ENCODE results near the gene IFI30.

The IFI30 gene

DNA sequence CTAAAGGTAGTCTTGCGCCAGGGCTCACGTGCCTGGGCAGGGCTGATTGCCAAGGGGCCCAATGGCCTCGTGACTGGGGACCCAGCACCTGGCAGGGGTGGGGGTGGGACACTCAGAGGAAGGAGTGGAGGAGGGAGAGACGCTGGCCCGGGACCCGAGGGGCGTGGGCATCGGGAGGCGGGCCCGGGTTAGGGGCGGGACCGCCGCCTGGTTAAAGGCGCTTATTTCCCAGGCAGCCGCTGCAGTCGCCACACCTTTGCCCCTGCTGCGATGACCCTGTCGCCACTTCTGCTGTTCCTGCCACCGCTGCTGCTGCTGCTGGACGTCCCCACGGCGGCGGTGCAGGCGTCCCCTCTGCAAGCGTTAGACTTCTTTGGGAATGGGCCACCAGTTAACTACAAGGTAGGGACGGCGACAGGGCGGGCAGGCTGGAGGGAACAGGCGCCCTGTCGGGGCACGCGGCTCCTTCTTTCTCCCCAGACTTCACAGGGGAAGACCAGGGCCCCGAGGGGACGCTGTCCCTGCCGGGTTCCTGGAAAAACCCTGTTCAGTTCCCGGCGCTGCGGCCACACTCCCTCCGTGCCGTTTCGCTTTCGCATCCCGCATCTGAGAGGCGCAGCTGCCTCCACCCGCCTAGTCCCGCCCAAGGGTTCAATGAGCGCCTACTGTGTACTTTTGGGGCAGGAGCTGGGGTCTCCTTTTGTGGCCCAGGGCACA lies at the start of gene IFI30:
Gene IFI30 (plus strand): TSS at position 242 of the 717 bp plus-strand sequence. CDS start 29 bp downstream, at position 271.
- peak in 2 of 3 experiments; percentile 44 to 46 for DNase-seq (ENCODE audit: low read depth in 3 of 3)

DNA sequence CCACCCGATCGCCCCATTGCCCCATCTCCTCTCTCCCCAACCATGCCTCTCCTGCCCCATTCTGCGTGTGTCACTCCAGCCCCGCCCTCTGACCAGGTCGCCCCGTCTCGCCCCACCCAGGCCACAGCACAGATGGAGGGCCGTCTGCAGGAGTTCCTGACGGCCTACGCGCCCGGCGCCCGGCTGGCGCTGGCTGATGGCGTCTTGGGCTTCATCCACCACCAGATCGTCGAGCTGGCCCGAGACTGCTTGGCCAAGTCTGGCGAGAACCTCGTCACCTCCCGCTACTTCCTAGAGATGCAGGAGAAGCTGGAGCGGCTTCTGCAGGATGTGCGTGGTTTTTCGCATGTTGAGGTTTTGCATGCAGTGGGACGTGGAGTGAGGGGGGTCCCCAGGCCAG lies 49.8 kb upstream of the IFI30 start:
- no peak for DNase-seq (ENCODE audit: low read depth in 3 of 3)

DNA sequence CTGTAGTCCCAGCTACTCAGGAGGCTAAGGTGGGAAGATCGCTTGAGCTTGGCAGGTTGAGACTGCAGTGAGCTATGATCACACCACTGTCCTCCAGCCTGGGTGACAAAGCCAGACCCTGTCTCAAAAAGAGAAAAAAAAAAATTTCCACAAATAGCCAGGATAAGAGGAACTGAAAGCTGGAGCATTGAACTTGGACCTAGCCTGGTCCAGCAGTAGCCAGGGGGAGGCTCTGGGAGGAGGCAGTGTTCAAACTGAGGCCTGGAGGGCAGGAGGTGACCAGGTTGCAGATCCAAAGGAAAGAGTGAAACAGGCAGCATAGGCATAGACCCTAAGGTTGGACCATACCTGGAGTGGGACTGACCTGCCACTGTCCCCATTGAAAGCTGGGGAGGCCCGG lies 47.5 kb upstream of the IFI30 start:
- no peak for DNase-seq (ENCODE audit: low read depth in 3 of 3)

GRCh38 chr19:18128044-18128443 lies 45.6 kb upstream of the IFI30 start:
- DNase-seq (ENCODE audit: low read depth in 3 of 3), result no peak

- no peak for DNase-seq (ENCODE audit: low read depth in 3 of 3)
Observed at GRCh38 chr19:18128805-18129204, 44.8 kb upstream of the IFI30 start.

GRCh38 chr19:18130523-18131242 lies 42.9 kb upstream of the IFI30 start:
- no peak for DNase-seq (ENCODE audit: low read depth in 3 of 3)

DNA sequence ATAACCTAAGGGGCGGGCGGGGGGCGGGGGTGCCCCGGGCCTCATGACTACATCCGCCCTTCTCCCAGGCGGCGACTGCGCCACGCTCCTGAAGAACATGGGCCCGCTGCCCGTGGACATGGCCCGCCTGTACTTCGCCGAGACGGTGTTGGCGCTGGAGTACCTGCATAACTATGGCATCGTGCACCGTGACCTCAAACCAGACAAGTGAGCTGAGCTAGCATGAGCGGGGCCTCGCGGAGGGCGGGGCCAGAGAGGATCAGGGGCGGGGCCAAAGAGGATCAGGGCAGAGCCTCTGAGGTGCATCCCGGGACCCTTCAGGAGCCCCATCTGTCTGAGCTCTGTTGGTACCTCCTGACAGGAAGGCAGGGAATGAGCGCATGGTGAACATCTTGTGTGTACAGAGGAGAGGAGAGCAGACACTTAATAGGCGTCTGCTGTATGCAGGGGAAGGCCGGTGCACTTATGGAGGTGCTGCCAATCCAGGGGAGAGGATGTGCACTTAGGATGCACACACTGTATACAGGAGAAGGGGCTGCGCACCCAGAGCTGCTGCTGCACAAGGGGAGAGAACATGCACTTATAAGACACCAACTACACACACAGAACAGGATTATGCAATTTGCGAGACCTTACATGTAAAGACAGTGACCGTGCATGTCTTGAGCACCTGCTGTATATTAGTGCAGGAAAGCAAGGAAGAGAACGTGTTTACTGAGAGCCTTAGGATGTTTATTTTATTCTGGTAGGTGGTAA lies 41.6 kb upstream of the IFI30 start:
- no peak for DNase-seq (ENCODE audit: low read depth in 3 of 3)

DNA sequence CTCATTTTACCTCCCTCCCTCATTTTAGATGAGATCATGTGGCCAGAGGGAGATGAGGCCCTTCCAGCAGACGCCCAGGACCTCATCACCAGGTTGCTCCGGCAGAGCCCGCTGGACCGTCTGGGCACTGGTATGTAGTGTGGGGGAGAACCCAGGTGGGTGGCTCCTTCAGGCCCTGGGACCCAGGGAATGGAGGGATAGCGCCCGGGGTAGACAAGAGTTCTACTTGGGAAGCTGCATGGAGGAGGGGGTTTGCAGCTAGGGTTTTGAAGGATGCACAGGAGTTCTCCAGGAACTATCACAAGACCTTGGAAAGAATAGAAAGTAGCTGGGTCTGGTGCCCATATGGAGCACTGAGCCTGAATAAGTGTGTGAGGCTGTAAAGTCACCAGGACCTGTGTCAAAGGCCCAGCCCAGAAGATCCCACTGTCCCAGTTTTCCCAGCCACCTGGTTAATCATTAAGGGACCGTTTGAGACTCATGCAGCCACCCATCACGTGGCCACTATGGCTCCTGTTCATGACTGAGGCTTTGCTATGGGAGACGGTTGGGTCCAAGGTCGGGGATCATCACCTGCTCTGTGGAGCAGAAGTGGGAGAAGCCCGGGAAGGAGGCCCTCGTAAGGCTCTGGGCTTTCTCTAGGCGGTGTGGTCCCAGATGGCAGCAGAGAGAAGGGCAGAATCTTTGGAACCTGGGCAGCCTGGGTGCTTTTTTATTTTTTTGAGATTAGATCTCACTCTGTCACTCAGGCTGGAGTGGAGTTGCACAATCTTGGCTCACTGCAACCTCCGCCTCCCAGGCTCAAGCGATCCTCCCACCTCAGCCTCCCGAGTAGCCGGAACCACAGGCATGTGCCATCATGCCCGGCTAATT lies 37.7 kb upstream of the IFI30 start:
- DNase-seq (ENCODE audit: low read depth in 3 of 3), result no peak

- no peak for DNase-seq (ENCODE audit: low read depth in 3 of 3)
Observed at GRCh38 chr19:18137242-18137641, 36.4 kb upstream of the IFI30 start.

DNA sequence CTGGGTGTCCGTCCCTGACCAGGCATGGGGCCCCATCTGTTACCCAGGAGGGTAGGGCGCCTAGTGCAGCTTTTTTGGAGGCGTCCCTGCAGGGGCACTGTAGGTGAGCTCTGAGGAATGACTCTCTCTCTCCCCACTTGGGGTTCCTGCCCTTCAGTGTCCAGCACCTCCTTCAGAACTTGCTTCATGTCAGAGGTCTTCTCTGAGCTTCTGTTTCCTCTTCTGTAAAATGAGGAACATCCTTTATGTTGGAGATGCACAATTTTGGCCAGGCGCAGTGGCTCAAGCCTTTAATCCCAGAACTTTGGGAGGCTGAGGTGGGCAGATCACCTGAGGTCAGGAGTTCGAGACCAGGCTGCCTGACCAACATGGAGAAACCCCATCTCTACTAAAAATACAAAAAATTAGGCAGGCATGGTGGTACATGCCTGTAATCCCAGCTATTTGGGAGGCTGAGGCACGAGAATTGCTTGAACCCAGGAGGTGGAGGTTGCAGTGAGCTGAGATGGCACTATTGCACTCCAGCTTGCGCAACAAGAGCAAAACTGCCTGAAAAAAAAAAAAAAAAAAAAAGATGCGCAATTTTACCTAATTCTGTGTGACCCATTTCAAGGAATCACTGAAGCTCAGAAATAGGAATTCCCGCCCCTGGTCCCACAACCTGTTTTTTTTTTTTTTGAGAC lies 35.8 kb upstream of the IFI30 start:
- no peak for DNase-seq (ENCODE audit: low read depth in 3 of 3)

- no peak for DNase-seq (ENCODE audit: low read depth in 3 of 3)
Observed at GRCh38 chr19:18140473-18140872, 33.1 kb upstream of the IFI30 start.

GRCh38 chr19:18141031-18141430 lies 32.6 kb upstream of the IFI30 start:
- DNase-seq (ENCODE audit: low read depth in 3 of 3), result no peak

- DNase-seq (ENCODE audit: low read depth in 3 of 3), result no peak
Observed at GRCh38 chr19:18143902-18144301, 29.7 kb upstream of the IFI30 start.

GRCh38 chr19:18144361-18144760 lies 29.3 kb upstream of the IFI30 start:
- no peak for DNase-seq (ENCODE audit: low read depth in 3 of 3)

DNA sequence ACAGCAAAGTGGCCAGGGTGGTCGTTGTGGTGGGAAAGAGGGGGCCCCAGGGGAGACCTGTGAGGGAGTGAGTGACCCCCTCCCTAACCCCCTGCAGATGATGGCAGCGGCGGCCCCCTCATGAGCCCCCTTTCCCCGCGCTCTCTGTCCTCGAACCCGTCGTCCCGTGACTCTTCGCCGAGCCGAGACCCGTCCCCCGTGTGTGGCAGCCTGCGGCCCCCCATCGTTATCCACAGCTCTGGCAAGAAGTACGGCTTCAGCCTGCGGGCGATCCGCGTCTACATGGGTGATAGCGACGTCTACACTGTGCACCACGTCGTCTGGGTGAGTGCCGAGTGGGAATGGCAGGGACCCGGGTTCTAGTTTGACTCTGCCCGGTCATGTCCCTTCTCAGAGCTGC lies 28.7 kb upstream of the IFI30 start:
- no peak for DNase-seq (ENCODE audit: low read depth in 3 of 3)

GRCh38 chr19:18145391-18145999 lies 28.1 kb upstream of the IFI30 start:
- DNase-seq (ENCODE audit: low read depth in 3 of 3), result no peak

DNA sequence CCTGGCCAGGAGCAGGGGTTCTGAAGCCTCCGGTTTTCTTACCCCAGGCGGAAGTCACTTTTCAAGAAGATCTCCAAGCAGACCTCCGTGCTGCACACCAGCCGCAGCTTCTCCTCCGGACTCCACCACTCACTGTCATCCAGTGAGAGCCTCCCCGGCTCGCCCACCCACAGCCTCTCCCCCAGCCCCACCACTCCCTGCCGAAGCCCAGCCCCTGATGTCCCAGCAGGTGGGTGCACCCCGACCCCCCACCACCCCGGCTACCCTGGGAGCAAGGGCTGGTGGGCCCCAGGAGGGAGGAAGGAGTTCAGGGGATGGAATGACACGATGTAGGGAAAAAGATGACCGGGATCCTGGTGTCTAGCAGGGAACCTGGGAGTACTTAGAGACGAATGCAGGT lies 26.2 kb upstream of the IFI30 start:
- DNase-seq (ENCODE audit: low read depth in 3 of 3), result no peak

- no peak for DNase-seq (ENCODE audit: low read depth in 3 of 3)
Observed at GRCh38 chr19:18149596-18149975, 24.0 kb upstream of the IFI30 start.

DNA sequence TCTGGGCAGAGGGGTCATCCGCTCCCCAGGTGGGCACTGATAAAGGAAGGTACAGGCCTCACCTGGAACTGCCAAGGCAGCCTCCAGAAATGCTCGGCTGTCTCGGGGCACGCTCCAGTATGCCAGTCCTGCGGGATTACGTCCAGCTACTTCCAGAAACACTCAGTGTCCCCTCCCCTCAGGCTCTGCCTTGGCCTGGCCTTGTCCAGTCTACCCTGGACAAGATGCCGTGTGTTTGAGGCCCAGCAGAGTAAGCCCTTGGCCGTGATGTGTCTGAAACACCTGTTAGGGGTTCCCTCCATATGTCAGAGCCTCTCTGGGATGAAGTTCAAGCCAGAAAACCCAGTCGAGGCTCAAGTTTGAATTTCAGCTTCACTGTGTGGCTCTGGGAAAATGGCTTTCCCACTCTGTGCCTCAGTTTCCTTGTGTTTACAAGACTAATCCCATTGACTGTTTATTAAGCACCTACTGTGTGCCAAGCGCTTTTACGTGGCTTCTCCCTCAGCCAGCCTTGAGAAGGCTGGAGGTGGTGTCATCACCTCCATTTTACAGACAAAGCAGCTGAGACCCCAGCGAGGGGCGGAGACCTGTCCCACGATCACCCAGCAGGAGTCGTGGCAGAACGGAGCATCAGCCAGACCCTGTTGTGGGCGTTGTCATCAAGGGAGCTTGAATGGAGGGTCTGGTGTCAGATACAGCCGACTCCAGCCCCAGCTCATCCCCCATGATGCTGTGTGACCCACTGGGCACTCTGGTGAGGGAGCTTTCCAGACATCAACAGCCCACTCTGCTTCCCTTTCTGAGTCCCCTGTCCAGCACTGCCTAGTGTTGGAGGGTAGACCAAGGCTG lies 22.6 kb upstream of the IFI30 start:
- DNase-seq (ENCODE audit: low read depth in 3 of 3), result no peak

- DNase-seq (ENCODE audit: low read depth in 3 of 3), result peak; percentile 86 to 97 (median 91)
Observed at GRCh38 chr19:18152442-18152816, 21.2 kb upstream of the IFI30 start.
